ENCODE results near the gene ADAMTS20.

- no peak for TF ChIP-seq CTCF (IDR thresholded peaks at IDR 0.05)
- TF ChIP-seq EP300 (IDR thresholded peaks at IDR 0.05; ENCODE audit: low read depth), result no peak
Observed at GRCh38 chr12:43331935-43332334, 220.1 kb downstream of the ADAMTS20 start.
